ENCODE data around the gene KCNAB1. TPM values are rescaled to one million over a fixed set of nuclear protein-coding genes. Genes with fewer than 3 reads are reported as not detected.

The KCNAB1 gene
- total and polyA plus RNA-seq, 4 donors = 0.76 to 2.8 (median 1.0) TPM

GRCh38 chr3:156170571-156170970, 50.2 kb downstream of the KCNAB1 start:
- H3K27me3 ChIP-seq (ENCODE audit: control insufficient read depth in 4 of 4, insufficient read depth in 4 of 4, low read length in 3 of 4) = no peaks in the 10 kb centered on the region
- TF ChIP-seq, protein P1, sequence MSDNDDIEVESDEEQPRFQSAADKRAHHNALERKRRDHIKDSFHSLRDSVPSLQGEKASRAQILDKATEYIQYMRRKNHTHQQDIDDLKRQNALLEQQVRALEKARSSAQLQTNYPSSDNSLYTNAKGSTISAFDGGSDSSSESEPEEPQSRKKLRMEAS (IDR thresholded peaks at IDR 0.05) = no peak
- no peak for TF ChIP-seq EGR1 (IDR thresholded peaks at IDR 0.05; ENCODE audit: low read depth in 2 of 2)
- TF ChIP-seq ATF3 (IDR thresholded peaks at IDR 0.05) = no peak
- TF ChIP-seq, protein P2, sequence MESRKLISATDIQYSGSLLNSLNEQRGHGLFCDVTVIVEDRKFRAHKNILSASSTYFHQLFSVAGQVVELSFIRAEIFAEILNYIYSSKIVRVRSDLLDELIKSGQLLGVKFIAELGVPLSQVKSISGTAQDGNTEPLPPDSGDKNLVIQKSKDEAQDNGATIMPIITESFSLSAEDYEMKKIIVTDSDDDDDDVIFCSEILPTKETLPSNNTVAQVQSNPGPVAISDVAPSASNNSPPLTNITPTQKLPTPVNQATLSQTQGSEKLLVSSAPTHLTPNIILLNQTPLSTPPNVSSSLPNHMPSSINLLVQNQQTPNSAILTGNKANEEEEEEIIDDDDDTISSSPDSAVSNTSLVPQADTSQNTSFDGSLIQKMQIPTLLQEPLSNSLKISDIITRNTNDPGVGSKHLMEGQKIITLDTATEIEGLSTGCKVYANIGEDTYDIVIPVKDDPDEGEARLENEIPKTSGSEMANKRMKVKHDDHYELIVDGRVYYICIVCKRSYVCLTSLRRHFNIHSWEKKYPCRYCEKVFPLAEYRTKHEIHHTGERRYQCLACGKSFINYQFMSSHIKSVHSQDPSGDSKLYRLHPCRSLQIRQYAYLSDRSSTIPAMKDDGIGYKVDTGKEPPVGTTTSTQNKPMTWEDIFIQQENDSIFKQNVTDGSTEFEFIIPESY (IDR thresholded peaks at IDR 0.05) = no peak
- TF ChIP-seq HNF4A (conservative IDR thresholded peaks at IDR 0.05) = no peak
- TF ChIP-seq RAD21 (IDR thresholded peaks at IDR 0.05) = no peak
- no peak for TF ChIP-seq GABPA (IDR thresholded peaks at IDR 0.05 in 1 of 2, conservative IDR thresholded peaks at IDR 0.05 in 1 of 2)
- TF ChIP-seq YY1 (IDR thresholded peaks at IDR 0.05) = no peak
- TF ChIP-seq CTCF (IDR thresholded peaks at IDR 0.05; ENCODE audit: low read depth, low read length, missing input control) = no peak
- no peak for TF ChIP-seq NR2F2 (IDR thresholded peaks at IDR 0.05)
- no peaks in the 10 kb centered on the region for H3K9me3 ChIP-seq (ENCODE audit: control insufficient read depth in 4 of 4, low read length in 3 of 4)
- no peaks in the 10 kb centered on the region for H3K36me3 ChIP-seq (ENCODE audit: control insufficient read depth in 4 of 4, insufficient read depth in 3 of 4, low read depth in 1 of 4, low read length in 3 of 4)
- no peak overlapping the region for H3K4me3 ChIP-seq (ENCODE audit: low read depth in 1 of 3, low read length in 3 of 3)
- DNase-seq (ENCODE audit: low spot score) = no peak
- H3K27ac ChIP-seq (ENCODE audit: low read depth in 1 of 2, low read length in 2 of 2) = no peak overlapping the region
- H3K9ac ChIP-seq (ENCODE audit: low read depth in 1 of 2, low read length in 2 of 2) = no peak overlapping the region
- H3K4me1 ChIP-seq (ENCODE audit: control insufficient read depth in 4 of 4, insufficient read depth in 4 of 4, low read length in 3 of 4) = no peaks in the 10 kb centered on the region

DNA sequence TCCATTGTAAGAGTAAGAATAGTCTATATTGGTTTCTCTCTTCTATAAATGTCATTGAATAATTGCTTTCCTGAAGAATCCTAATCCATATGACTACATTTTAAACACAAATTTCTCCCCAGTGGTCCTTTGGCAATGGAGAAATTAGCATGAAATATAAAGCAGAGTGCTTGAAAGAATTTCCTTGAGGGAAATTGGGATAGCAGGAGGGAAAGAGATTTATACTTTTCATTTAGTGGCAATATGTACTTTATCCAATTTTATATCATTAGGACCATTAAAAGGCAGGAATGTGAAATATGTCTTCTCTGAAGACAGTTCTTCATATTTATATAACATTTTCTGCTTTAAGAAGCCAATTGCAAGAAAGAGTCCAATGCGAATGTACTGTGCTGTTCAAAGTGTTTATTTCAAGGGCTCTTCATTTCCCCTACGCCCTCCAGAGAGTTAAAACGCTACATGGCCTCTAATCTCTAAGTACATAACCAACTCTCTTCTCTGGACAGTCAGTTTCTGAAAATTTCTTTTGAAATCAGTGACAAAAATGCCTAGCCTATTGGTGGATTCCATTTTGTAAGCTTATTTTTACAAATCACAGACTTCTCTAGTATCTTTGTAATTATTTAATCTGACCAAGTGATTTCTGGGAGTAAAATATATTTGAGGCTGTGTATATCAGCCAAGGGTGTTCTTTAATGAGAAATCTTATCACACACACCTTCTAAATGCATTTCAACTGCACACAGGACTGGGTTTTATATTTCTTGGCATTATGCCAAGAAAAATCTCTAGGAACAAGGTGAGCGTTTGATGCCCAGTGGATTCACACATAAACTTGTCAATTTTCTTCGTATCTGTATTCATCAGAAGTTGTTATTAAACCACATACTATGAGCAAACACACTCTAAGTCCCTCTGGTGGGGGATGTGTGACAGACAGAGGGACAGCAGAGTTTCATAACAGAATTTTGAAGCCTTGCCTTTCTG, 51.2 kb downstream of the KCNAB1 start:
- DNase-seq (ENCODE audit: low spot score) = no peak
- 84% methylated on average over 5 of the region's 5 CpGs for WGBS
- TF ChIP-seq FOXA1 (IDR thresholded peaks at IDR 0.05) (no peak), YY1 (IDR thresholded peaks at IDR 0.05) (no peak), SP1 (IDR thresholded peaks at IDR 0.05) (no peak), HNF4G (IDR thresholded peaks at IDR 0.05) (no peak), EGR1 (IDR thresholded peaks at IDR 0.05; ENCODE audit: low read depth in 2 of 2) (no peak), RXRA (IDR thresholded peaks at IDR 0.05) (no peak), NR2F2 (IDR thresholded peaks at IDR 0.05) (no peak), CTCF (IDR thresholded peaks at IDR 0.05; ENCODE audit: low read depth, low read length, missing input control) (no peak), JUND (IDR thresholded peaks at IDR 0.05) (no peak), TAF1 (conservative IDR thresholded peaks at IDR 0.05) (no peak)
- TF ChIP-seq, protein P1 (IDR thresholded peaks at IDR 0.05) = no peak
- TF ChIP-seq, protein P3, sequence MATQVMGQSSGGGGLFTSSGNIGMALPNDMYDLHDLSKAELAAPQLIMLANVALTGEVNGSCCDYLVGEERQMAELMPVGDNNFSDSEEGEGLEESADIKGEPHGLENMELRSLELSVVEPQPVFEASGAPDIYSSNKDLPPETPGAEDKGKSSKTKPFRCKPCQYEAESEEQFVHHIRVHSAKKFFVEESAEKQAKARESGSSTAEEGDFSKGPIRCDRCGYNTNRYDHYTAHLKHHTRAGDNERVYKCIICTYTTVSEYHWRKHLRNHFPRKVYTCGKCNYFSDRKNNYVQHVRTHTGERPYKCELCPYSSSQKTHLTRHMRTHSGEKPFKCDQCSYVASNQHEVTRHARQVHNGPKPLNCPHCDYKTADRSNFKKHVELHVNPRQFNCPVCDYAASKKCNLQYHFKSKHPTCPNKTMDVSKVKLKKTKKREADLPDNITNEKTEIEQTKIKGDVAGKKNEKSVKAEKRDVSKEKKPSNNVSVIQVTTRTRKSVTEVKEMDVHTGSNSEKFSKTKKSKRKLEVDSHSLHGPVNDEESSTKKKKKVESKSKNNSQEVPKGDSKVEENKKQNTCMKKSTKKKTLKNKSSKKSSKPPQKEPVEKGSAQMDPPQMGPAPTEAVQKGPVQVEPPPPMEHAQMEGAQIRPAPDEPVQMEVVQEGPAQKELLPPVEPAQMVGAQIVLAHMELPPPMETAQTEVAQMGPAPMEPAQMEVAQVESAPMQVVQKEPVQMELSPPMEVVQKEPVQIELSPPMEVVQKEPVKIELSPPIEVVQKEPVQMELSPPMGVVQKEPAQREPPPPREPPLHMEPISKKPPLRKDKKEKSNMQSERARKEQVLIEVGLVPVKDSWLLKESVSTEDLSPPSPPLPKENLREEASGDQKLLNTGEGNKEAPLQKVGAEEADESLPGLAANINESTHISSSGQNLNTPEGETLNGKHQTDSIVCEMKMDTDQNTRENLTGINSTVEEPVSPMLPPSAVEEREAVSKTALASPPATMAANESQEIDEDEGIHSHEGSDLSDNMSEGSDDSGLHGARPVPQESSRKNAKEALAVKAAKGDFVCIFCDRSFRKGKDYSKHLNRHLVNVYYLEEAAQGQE (IDR thresholded peaks at IDR 0.05) = no peak
- TF ChIP-seq, protein P2 (IDR thresholded peaks at IDR 0.05) = no peak

More for the DNA sequence above, 51.2 kb downstream of the KCNAB1 start:
- Histone ChIP-seq H3K36me3 (ENCODE audit: control insufficient read depth in 4 of 4, insufficient read depth in 3 of 4, low read depth in 1 of 4, low read length in 3 of 4) (no peaks in the 10 kb centered on the region), H3K9me3 (ENCODE audit: control insufficient read depth in 4 of 4, low read length in 3 of 4) (no peaks in the 10 kb centered on the region), H3K4me1 (ENCODE audit: control insufficient read depth in 4 of 4, insufficient read depth in 4 of 4, low read length in 3 of 4) (no peaks in the 10 kb centered on the region), H3K9ac (ENCODE audit: low read depth in 1 of 2, low read length in 2 of 2) (no peak overlapping the region), H3K4me3 (ENCODE audit: low read depth in 1 of 3, low read length in 3 of 3) (no peak overlapping the region), H3K27me3 (ENCODE audit: control insufficient read depth in 4 of 4, insufficient read depth in 4 of 4, low read length in 3 of 4) (no peaks in the 10 kb centered on the region), H3K27ac (ENCODE audit: low read depth in 1 of 2, low read length in 2 of 2) (no peak overlapping the region)

All from liver (tissue), 9 donors.